Bone marrow (tissue), 2 donors: ENCODE results near the gene SGPP2.
"Not testable (repeated sequence)": the region's sequence is repeated elsewhere in the genome, so short reads cannot be mapped to it uniquely, and the experiment has no call there.

ENCODE experiments used
- DNase-seq, 2 donors: peaks; one replicate each; lab custom pipeline; 2025; lab: John Stamatoyannopoulos, UW

The SGPP2 gene

GRCh38 chr2:222576171-222577081 lies 152.1 kb downstream of the SGPP2 start:
- DNase-seq = no peak

- no peak for DNase-seq
These were observed 153.0 kb downstream of the SGPP2 start for GRCh38 chr2:222577341-222577740.

GRCh38 chr2:222582928-222583327 lies 158.6 kb downstream of the SGPP2 start:
- DNase-seq = no peak

- not testable (repeated sequence) for DNase-seq
These were observed 160.2 kb downstream of the SGPP2 start for GRCh38 chr2:222584589-222584988.

GRCh38 chr2:222591661-222592060 lies 167.3 kb downstream of the SGPP2 start:
- DNase-seq = no peak

GRCh38 chr2:222592176-222592575 lies 167.8 kb downstream of the SGPP2 start:
- no peak for DNase-seq

- DNase-seq = no peak
These were observed 170.3 kb downstream of the SGPP2 start for GRCh38 chr2:222594679-222595078.

- DNase-seq = no peak
These were observed 171.2 kb downstream of the SGPP2 start for GRCh38 chr2:222595581-222595980.

GRCh38 chr2:222598611-222599010 lies 174.3 kb downstream of the SGPP2 start:
- no peak for DNase-seq

- no peak for DNase-seq
These were observed 179.2 kb downstream of the SGPP2 start for GRCh38 chr2:222603501-222603900.

- no peak for DNase-seq
These were observed 180.6 kb downstream of the SGPP2 start for GRCh38 chr2:222604749-222605515.

GRCh38 chr2:222606306-222606705 lies 182.0 kb downstream of the SGPP2 start:
- DNase-seq = no peak

GRCh38 chr2:222608081-222608480 lies 183.7 kb downstream of the SGPP2 start:
- no peak for DNase-seq

- DNase-seq = no peak
These were observed 185.0 kb downstream of the SGPP2 start for GRCh38 chr2:222609381-222609780.
